DMS153 treated with DMSO at 0.1 percent for 48 hours (cell line): ENCODE results near the gene ATG13.
"Not testable (repeated sequence)": the region's sequence is repeated elsewhere in the genome, so short reads cannot be mapped to it uniquely, and the experiment has no call there.

Experiments used
- DNase-seq: peaks from one replicate; lab custom pipeline; 2025; ENCODE audit not compliant: unreplicated experiment; lab: John Stamatoyannopoulos, UW

The ATG13 gene

GRCh38 chr11:46694607-46695006, 77.3 kb downstream of the ATG13 start:
- no peak for DNase-seq

- DNase-seq: no peak
Observed at GRCh38 chr11:46695345-46696211, 78.2 kb downstream of the ATG13 start.

DNA sequence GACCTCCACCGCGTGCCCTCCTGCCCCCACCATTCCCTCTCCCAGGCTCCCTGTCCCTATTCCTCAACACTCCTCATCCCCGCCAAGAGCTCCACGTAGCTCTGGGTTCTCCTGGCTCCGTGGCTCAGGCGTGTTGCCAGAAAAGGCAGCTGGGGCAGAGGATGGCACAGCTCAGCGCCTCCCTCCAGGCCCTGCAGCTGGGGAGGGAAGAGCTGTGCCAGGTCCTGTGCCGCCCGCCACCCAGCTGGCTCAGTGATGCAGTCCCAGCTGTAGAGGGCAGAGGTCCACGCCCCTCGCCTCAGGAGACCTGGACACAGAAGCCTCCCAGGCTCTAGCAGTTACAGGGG, 78.8 kb downstream of the ATG13 start:
- no peak for DNase-seq

DNA sequence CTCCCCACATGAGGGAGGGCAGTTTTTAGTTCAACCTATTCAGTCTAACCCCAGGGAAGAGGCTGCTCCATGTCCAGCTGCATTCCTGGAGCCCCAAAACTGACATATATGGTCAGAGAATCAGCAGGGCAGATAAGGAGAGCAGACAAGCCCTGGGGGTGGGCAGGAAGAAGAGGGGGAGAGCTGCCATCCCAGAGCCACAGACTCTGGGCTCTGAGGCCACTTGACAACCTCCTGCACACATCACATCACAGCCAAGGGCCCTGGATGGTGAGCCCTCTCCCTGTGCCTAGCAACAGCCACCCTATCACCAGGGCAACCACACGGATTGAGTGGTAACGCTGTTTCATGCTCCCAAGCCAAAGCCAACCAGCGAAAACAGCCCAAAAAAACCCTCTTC, 80.0 kb downstream of the ATG13 start:
- no peak for DNase-seq

DNA sequence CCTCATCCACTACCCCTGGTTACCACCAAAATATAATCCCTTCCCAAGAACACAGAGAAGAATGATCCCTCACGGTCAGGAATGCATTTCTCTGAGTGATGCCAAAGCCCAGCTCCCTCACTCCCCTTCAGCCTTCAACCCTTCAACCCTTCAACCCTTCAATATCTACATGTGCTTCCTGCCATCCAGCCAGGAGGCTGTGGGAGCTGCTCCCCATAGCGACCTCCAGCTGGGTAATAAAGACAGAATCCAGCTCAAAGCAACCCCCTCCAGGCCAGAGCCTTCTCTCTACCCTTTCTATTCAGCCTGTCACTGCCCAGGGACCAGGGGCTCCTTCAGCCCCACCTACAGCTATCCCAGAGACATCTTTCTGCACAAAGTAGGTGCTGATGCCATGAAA, 80.4 kb downstream of the ATG13 start:
- DNase-seq: no peak

DNA sequence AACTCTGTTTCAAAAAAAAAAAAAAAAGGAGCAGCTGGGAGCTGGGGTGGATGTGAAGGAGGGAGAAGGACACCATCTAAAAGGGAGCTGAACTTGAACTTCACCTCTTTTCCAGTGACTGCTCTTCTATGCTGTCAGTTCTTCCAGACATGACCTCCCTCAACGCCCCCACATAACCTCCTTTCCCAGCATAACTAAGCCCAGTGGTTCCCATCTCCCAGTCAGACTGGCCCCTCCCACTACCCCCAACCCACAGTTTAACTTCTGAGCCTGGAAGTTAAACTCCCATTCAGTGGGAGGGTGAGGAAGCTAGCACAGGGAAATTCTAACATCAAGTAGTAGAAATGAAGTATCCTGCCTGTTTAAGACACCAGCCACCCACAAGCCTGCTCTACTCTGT, 81.2 kb downstream of the ATG13 start:
- DNase-seq: no peak

DNA sequence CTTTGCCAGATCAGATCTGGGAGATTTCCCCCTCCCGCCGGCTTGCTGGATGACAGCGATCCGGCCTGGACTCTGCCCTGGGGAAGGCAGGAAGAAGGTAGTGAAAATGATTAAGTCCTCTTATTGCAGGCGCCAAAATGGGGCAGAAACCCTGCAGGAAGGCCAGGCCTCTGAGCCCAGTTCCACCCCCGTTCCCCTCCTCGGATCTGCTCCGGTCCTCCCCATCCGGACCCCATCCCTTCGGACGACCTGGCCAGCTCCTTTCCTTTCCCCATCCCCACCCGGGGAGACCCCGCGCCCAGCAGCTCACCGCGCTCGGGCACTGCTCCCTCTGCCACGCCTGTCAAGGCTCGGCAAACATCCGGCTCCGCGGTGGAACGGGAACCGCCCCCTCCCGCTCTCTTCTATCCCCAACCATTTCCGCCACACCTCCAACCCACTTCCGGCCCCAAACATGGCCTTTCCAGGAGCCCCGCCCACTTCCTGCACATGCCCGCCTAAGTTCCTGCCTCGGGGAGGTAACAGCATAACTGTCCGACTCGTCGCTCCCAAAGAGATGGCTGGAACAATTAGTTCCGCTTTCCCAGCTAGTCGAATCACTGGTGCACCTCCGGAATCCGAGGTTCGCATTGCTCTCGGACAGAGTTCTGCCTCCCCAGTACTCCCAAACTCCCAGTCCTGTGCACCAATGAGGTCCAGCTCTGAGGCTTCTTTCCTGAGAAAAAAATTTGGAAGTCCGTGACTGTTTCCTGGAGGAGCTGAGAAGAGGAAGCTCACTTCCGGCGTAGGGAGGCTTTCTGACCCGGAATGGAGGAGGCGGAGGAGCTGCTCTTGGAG, 83.1 kb downstream of the ATG13 start, which contains the start of the genes ARHGAP1 and ZNF408:
Gene ARHGAP1 (minus strand): TSS at position 379 of the 837 bp plus-strand sequence. CDS start 4,512 bp downstream, outside the sequence.
Gene ZNF408 (plus strand): TSS at position 791 of the 837 bp plus-strand sequence. CDS start 17 bp downstream, at position 808.
- peak; percentile 97 for DNase-seq

DNA sequence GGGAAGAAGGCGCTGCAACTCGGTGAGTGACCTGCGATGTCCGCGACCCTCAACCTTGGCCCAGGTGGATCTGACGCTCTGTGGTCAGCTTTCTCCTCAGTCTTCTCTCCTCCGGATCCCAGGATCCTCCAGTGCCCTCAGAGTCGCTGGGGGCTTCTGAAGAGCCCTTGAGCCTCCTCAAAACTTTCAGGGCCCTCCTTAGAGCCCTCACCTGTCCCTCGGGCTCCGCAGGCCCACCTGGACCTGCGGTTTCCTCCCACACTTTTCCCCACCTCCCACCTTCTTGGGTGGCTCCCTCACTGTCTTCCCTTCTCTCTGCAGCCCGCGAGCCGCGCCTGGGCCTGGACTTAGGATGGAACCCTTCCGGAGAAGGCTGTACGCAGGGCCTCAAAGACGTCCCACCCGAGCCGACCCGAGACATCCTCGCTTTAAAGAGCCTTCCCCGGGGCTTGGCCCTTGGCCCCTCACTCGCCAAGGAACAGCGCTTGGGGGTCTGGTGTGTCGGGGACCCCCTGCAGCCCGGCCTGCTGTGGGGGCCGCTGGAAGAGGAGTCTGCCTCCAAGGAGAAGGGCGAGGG, 83.8 kb downstream of the ATG13 start:
- no peak for DNase-seq

DNA sequence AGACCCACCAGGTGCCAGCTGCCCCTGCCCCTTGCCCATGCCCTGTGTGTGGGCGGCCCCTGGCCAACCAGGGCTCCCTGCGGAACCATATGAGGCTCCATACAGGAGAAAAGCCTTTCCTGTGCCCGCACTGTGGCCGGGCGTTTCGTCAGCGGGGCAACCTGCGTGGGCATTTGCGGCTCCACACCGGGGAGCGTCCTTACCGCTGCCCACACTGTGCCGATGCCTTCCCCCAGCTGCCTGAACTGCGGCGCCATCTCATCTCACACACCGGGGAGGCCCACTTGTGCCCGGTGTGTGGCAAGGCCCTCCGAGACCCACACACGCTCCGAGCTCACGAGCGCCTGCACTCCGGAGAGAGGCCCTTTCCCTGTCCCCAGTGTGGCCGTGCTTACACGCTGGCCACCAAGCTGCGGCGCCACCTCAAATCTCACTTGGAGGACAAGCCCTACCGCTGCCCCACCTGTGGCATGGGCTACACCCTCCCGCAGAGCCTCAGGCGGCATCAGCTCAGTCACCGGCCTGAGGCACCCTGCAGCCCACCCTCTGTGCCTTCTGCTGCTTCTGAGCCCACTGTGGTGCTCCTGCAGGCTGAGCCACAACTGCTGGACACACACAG, 87.8 kb downstream of the ATG13 start:
- no peak for DNase-seq

GRCh38 chr11:46706886-46707285, 89.5 kb downstream of the ATG13 start:
- DNase-seq: no peak

- not testable (repeated sequence) for DNase-seq
Observed at GRCh38 chr11:46709351-46709750, 92.0 kb downstream of the ATG13 start.

GRCh38 chr11:46710821-46711269, 93.5 kb downstream of the ATG13 start:
- no peak for DNase-seq

DNA sequence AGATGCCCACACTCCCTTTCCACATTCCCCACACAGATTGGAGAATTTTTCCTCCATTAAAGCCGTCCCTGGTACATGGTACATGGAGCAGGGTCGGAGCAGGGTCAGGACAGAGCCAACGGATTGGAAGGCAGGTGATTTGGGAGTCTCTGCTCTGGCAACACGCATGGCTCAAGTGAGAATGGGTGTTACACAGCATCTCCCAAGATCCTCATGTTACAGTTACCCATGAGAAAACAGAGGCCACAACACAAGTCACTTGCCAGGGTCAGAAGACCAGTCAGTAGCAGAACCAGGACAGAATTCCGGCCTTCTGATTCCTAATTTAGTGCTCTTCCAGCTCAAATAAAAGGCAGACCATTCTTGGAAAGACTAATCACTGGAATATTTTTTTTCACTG, 94.0 kb downstream of the ATG13 start:
- no peak for DNase-seq

DNA sequence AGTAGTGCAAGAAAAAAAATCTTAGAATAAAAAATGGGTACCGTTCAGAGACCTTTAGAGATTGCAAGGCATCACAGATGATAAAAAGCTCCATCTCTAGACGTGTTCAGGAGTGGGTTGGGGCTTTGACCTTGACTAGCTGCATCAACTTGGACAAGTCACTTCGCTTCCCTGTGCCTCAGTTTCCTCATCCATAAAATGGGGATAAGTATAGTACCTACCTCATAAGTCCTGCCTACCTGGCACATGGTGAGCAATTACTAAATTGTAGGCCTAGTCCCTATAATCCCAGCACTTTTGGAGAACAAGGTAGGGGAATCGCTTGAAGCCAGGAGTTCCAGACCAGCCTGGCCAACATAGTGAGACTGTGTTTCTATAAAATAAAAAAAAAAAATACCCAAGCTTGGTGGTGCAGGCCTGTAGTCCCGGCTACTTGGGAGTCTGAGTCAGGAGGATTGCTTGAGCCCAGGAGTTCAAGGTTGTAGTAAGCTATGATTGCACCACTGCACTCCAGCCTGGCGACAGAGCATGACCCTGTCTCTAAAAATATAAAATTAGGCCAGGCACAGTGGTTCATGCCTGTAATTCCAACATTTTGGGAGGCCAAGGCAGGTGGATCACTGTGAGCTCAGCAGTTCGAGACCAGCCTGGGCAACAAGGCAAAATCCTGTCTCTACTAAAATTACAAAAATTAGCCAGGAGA, 95.7 kb downstream of the ATG13 start:
- no peak for DNase-seq

GRCh38 chr11:46717825-46718154, 100.4 kb downstream of the ATG13 start:
- DNase-seq: not testable (repeated sequence)

DNA sequence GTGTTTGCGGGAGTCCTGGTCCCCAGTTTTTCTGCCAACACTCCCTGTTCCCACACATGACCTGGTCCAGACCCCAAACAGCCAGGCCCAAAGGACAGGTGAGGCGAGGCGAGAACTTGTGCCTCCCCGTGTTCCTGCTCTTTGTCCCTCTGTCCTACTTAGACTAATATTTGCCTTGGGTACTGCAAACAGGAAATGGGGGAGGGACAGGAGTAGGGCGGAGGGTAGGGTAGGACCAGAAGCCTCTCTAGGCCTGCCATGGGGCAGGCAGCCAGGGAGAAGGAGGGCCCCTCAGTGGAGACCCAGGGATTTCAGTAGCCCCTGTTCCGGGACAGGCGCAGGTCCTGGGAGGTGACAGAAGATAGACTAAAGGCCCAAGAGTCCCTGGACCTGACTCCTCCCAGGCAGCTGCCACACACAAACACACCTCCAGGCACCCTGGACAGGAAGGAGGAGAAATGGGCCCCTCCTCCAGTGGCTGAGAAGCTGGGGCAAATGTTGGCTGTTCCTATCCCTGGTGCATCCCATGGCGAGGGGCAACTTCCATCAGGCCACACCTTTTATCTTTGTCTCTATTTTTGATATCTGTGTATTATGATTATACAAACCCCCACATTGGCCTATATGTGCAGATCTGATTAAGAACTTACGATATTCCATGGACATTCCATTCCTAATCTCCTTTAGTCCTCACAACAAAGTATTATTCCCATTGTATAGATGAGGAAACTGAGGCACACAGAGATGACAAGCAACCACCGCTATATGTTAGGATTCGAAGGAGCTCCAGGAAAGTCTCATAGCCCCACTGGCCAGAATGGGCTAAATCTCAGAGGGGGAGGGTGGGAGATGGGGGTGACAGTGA, 101.0 kb downstream of the ATG13 start:
- peak; percentile 60 for DNase-seq

DNA sequence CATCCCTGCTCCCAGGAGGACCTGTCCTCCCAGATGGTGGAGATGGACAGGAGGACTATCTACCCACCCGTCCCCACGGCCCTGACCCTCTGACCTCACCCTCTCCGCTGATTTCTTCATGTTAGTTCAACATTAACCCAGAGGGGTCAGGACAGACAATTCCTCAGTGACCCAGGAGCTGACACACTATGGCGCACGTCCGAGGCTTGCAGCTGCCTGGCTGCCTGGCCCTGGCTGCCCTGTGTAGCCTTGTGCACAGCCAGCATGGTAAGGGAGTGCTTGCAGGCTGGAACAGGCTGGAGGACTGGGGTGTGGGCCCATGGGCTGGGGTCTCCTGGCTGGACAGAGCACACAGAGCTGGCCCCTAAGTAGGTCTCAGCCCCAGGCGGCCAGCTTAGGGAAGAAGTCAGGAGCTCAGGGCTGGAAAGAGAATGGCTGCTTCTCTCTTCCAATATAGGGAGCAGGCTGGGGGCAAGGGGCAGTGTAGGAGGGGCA, 101.7 kb downstream of the ATG13 start, which contains the start of gene F2:
Gene F2 (plus strand): TSS at position 166 of the 495 bp plus-strand sequence. CDS start 23 bp downstream, at position 189.
- DNase-seq: no peak

GRCh38 chr11:46719543-46720218, 102.3 kb downstream of the ATG13 start:
- no peak for DNase-seq

DNA sequence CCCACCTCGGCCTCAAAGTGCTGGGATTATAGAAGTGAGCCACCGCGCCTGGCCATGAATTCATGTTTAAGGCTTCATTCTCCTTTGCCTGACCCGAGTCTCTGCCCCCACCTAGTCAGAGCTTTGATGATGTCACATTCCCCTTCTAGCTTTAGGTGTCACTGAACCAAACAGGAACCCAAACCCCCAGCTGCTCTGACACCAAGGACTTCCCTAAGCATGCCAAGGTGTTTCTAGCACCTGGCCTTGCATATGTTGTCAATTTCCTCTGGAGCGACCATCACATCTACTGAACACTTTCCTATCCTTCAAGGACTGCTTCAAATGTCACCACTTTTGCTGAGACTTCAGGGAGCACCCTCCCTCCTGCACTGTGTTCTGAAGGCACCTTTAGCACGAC, 103.9 kb downstream of the ATG13 start:
- DNase-seq: no peak
